Fibroblast of lung (primary cell): Measurements from ENCODE around the gene GRB10.

ENCODE experiments used
- CTCF ChIP-seq, 2 donors: IDR thresholded peaks in 1 of 2; conservative IDR thresholded peaks in 1 of 2; 1 replicate in 1 of 2; 2 replicates in 1 of 2; pipeline ENCODE4 v1.5.1; 2011 to 2012; ENCODE audit warnings: low read length in 2 of 2, control low read depth in 1 of 2, inconsistent platforms in 1 of 2, low read depth in 1 of 2, mild to moderate bottlenecking in 1 of 2
- EZH2 ChIP-seq: IDR thresholded peaks from 2 replicates; pipeline ENCODE4 v1.5.1; 2012; ENCODE audit warnings: low read length, control low read depth, mild to moderate bottlenecking; ENCODE audit errors: missing control alignments

DNA sequence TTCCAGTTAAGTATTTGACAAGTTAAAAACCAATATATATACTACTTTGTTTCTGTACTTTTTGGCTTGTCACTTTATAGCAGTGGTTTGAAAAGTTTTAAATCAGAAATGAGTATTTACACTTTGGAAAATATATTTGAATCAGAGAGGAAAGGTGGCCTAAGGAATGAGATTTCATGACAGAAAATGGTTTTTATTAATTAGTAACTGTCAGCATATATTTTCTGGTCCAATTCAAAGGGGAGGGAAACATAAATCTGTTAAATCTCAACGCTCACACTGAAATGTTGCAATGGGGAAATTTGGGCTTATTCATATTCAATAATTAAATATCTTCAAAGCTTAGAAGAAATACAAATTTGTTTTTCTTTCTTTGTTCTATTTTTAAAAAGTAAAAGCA, 100.1 kb downstream of the GRB10 start:
- TF ChIP-seq CTCF (conservative IDR thresholded peaks at IDR 0.05 in 1 of 2, IDR thresholded peaks at IDR 0.05 in 1 of 2; ENCODE audit: low read depth in 1 of 2, low read length in 2 of 2) (no peak), EZH2 (no peak)
